Activated T-cell treated with anti-CD3 and anti-CD28 coated beads, Interleukin-2, amount 50 U/mL, for 48 hours (primary cell): Measurements from ENCODE around the gene NPRL2.

Experiments used
- DNase-seq, 2 experiments: peaks; one replicate each; pipeline ENCODE4 v3.0.0-alpha.2; 2020

NPRL2 gene

GRCh38 chr3:50347187-50347813, 3.3 kb downstream of the NPRL2 start:
- DNase-seq: peak; percentile 82

GRCh38 chr3:50345586-50346234, 4.9 kb downstream of the NPRL2 start, which contains the start of gene ZMYND10:
Gene ZMYND10 (minus strand): TSS chr3:50345732. CDS start chr3:50345579, 153 bp downstream.
- DNase-seq: peak; percentile 85 to 87

- DNase-seq: no peak
Observed at GRCh38 chr3:50345008-50345407, 5.6 kb downstream of the NPRL2 start.

GRCh38 chr3:50342813-50343633, 7.6 kb downstream of the NPRL2 start:
- no peak for DNase-seq

- no peak for DNase-seq
Observed at GRCh38 chr3:50341996-50342650, 8.5 kb downstream of the NPRL2 start.

- no peak for DNase-seq
Observed at GRCh38 chr3:50341537-50341936, 9.0 kb downstream of the NPRL2 start.

GRCh38 chr3:50340448-50341329, 9.9 kb downstream of the NPRL2 start, which contains the start of gene RASSF1:
Gene RASSF1 (minus strand): TSS chr3:50340836. CDS start chr3:50340805, 31 bp downstream.
- DNase-seq: peak; percentile 81 to 85

GRCh38 chr3:50340147-50340447, 10.5 kb downstream of the NPRL2 start:
- no peak for DNase-seq

GRCh38 chr3:50339485-50340146, 11.0 kb downstream of the NPRL2 start:
- no peak for DNase-seq

GRCh38 chr3:50338965-50339364, 11.6 kb downstream of the NPRL2 start:
- DNase-seq: no peak

- DNase-seq: peak; percentile 98
Observed at GRCh38 chr3:50337175-50337861, 13.3 kb downstream of the NPRL2 start.

GRCh38 chr3:50336452-50337174, 14.0 kb downstream of the NPRL2 start:
- no peak for DNase-seq

- DNase-seq: no peak
Observed at GRCh38 chr3:50334339-50335075, 16.1 kb downstream of the NPRL2 start.

- DNase-seq: no peak
Observed at GRCh38 chr3:50333744-50334328, 16.7 kb downstream of the NPRL2 start.

- DNase-seq: no peak
Observed at GRCh38 chr3:50331364-50331907, 19.1 kb downstream of the NPRL2 start.

- no peak for DNase-seq
Observed at GRCh38 chr3:50330330-50330729, 20.2 kb downstream of the NPRL2 start.

- peak; percentile 95 to 96 for DNase-seq
Observed at GRCh38 chr3:50327943-50328691, 22.5 kb downstream of the NPRL2 start, which contains the start of gene TUSC2. Gene TUSC2 (minus strand): TSS chr3:50328223. CDS start chr3:50328099, 124 bp downstream.

- no peak for DNase-seq
Observed at GRCh38 chr3:50327129-50327528, 23.4 kb downstream of the NPRL2 start.
